Parathyroid adenoma (tissue), 2 donors: Measurements from ENCODE around the gene FLNB.

ENCODE experiments used
- H2AFZ ChIP-seq: fragments of 300-600 bp; sonication (generic); one replicate; pipeline ENCODE4 v1.7.0; 2017; ENCODE audit warnings: antibody characterized with exemption, mild to moderate bottlenecking
- H3K27ac ChIP-seq: fragments of 300-600 bp; sonication (generic); one replicate; pipeline ENCODE4 v1.7.0; 2017
- H3K27me3 ChIP-seq: fragments of 300-600 bp; sonication (generic); one replicate; pipeline ENCODE4 v1.7.0; 2017; ENCODE audit warnings: low read length; ENCODE audit not compliant: control insufficient read depth, insufficient read depth
- H3K36me3 ChIP-seq: fragments of 300-600 bp; sonication (generic); one replicate; pipeline ENCODE4 v1.7.0; 2017; ENCODE audit warnings: low read length; ENCODE audit not compliant: control insufficient read depth, insufficient read depth
- H3K4me1 ChIP-seq: fragments of 300-600 bp; sonication (generic); one replicate; pipeline ENCODE4 v1.7.0; 2017; ENCODE audit warnings: control low read depth
- H3K4me2 ChIP-seq: fragments of 300-600 bp; sonication (generic); one replicate; pipeline ENCODE4 v1.7.0; 2017; ENCODE audit warnings: low read length
- H3K4me3 ChIP-seq: fragments of 300-600 bp; sonication (generic); one replicate; pipeline ENCODE4 v1.7.0; 2017; ENCODE audit warnings: low read depth, low read length
- H3K79me2 ChIP-seq: fragments of 300-600 bp; sonication (generic); one replicate; pipeline ENCODE4 v1.7.0; 2017; ENCODE audit warnings: control low read depth
- H3K9ac ChIP-seq: fragments of 300-600 bp; sonication (generic); one replicate; pipeline ENCODE4 v1.7.0; 2017; ENCODE audit warnings: mild to moderate bottlenecking
- H3K9me3 ChIP-seq: fragments of 300-600 bp; sonication (generic); one replicate; pipeline ENCODE4 v1.7.0; 2017; ENCODE audit warnings: low read length; ENCODE audit not compliant: control insufficient read depth
- CTCF ChIP-seq: fragments of 300-600 bp; sonication (generic); IDR thresholded peaks from one replicate; pipeline ENCODE4 v1.7.0; 2017; ENCODE audit warnings: antibody characterized with exemption, mild to moderate bottlenecking
- donor health status: primary hyperparathyroidism.

The FLNB gene

GRCh38 chr3:58150810-58151199 lies 142.6 kb downstream of the FLNB start:
- no peaks in the 10 kb centered on the region for H3K79me2 ChIP-seq
- no peak overlapping the region for H3K4me2 ChIP-seq
- no peak overlapping the region for H3K4me3 ChIP-seq
- no peaks in the 10 kb centered on the region for H3K4me1 ChIP-seq
- H3K27me3 ChIP-seq, result no peaks in the 10 kb centered on the region
- H3K9ac ChIP-seq, result no peak overlapping the region
- no peaks in the 10 kb centered on the region for H3K36me3 ChIP-seq
- H3K9me3 ChIP-seq, result no peaks in the 10 kb centered on the region
- TF ChIP-seq CTCF, result no peak
- H2AFZ ChIP-seq, result no peak overlapping the region
- H3K27ac ChIP-seq, result no peak overlapping the region

GRCh38 chr3:58151637-58152036 lies 143.4 kb downstream of the FLNB start:
- no peaks in the 10 kb centered on the region for H3K36me3 ChIP-seq
- H3K27ac ChIP-seq, result no peak overlapping the region
- H3K9me3 ChIP-seq, result no peaks in the 10 kb centered on the region
- no peaks in the 10 kb centered on the region for H3K4me1 ChIP-seq
- no peak for TF ChIP-seq CTCF
- H3K9ac ChIP-seq, result no peak overlapping the region
- H3K79me2 ChIP-seq, result no peaks in the 10 kb centered on the region
- H3K27me3 ChIP-seq, result no peaks in the 10 kb centered on the region
- H3K4me2 ChIP-seq, result no peak overlapping the region
- no peak overlapping the region for H3K4me3 ChIP-seq
- H2AFZ ChIP-seq, result no peak overlapping the region

GRCh38 chr3:58152225-58153015 lies 144.2 kb downstream of the FLNB start:
- Histone ChIP-seq H3K79me2 (no peaks in the 10 kb centered on the region), H3K9ac (no peak overlapping the region), H3K9me3 (no peaks in the 10 kb centered on the region), H3K4me3 (no peak overlapping the region), H3K36me3 (no peaks in the 10 kb centered on the region), H3K4me2 (no peak overlapping the region), H2AFZ (no peak overlapping the region), H3K27me3 (no peaks in the 10 kb centered on the region), H3K27ac (no peak overlapping the region), H3K4me1 (no peaks in the 10 kb centered on the region)
- TF ChIP-seq CTCF, result no peak

- Histone ChIP-seq H3K4me1 (no peaks in the 10 kb centered on the region), H3K27ac (no peak overlapping the region), H3K4me2 (no peak overlapping the region), H2AFZ (no peak overlapping the region), H3K9ac (no peak overlapping the region), H3K36me3 (no peaks in the 10 kb centered on the region), H3K79me2 (no peaks in the 10 kb centered on the region), H3K4me3 (no peak overlapping the region), H3K27me3 (no peaks in the 10 kb centered on the region), H3K9me3 (no peaks in the 10 kb centered on the region)
- TF ChIP-seq CTCF, result no peak
These were observed 145.1 kb downstream of the FLNB start for GRCh38 chr3:58153371-58153770.
